SK-N-SH (cell line): Measurements from ENCODE around the gene ATF3. TPM values are rescaled to one million over a fixed set of nuclear protein-coding genes. Genes with fewer than 3 reads are reported as not detected.

ENCODE experiments used
- CTCF ChIA-PET: fragments of 300-600, 350-600 bp; formaldehyde crosslinking; extraction: SDS; loops from one replicate; lab custom pipeline; 2021; lab: Yijun Ruan, JAX
- POLR2A ChIA-PET: fragments of 350-600 bp; sonication (Branson Sonifier 250); formaldehyde crosslinking; extraction: SDS; loops from one replicate; lab custom pipeline; 2020; ENCODE audit warnings: antibody characterized with exemption, inconsistent platforms; lab: Yijun Ruan, JAX
- DNase-seq: peaks from one replicate; pipeline ENCODE4 v3.0.0; 2012
- H2AFZ ChIP-seq: fragments of 200-600 bp; sonication (generic); 2 replicates; pipeline ENCODE4 v1.8.1; 2016; ENCODE audit warnings: antibody characterized with exemption, mild to moderate bottlenecking, low read depth
- H3F3A ChIP-seq: fragments of 200-600 bp; sonication (generic); replicated peaks from 2 replicates; pipeline ENCODE3; 2016; ENCODE audit warnings: antibody characterized with exemption, mild to moderate bottlenecking; ENCODE audit not compliant: insufficient read depth
- H3K27ac ChIP-seq, 2 experiments: fragments of 200-500 bp in 1 of 2; fragments of 200-600 bp in 1 of 2; sonication (Bioruptor generic) in 1 of 2; sonication (generic), shearing (Covaris generic) in 1 of 2; 2 replicates each; pipeline versions ENCODE4 v1.5.1 to v1.6.1; 2014 to 2016; ENCODE audit warnings: low read depth in 2 of 2, inconsistent platforms in 1 of 2, low read length in 1 of 2, mild to moderate bottlenecking in 1 of 2, mixed read lengths in 1 of 2
- H3K27me3 ChIP-seq: fragments of 200-600 bp; sonication (generic), shearing (Covaris generic); 2 replicates; pipeline ENCODE4 v1.6.1; 2016; ENCODE audit warnings: mixed run types; ENCODE audit not compliant: insufficient read depth
- H3K36me3 ChIP-seq, 2 experiments: fragments of 200-500 bp in 1 of 2; fragments of 200-600 bp in 1 of 2; sonication (Bioruptor generic) in 1 of 2; sonication (generic) in 1 of 2; replicated peaks in 1 of 2; 2 replicates each; pipeline versions ENCODE3 to v1.5.1; 2014 to 2016; ENCODE audit warnings: low read length in 1 of 2, mild to moderate bottlenecking in 1 of 2; ENCODE audit not compliant: insufficient read depth in 2 of 2, control insufficient read depth in 1 of 2
- H3K4me1 ChIP-seq, 2 experiments: fragments of 200-500 bp in 1 of 2; fragments of 200-600 bp in 1 of 2; sonication (Bioruptor generic) in 1 of 2; sonication (generic), shearing (Covaris generic) in 1 of 2; 2 replicates each; pipeline versions ENCODE4 v1.5.1 to v1.6.1; 2014 to 2016; ENCODE audit warnings: low read depth in 1 of 2, low read length in 1 of 2, mixed run types in 1 of 2; ENCODE audit not compliant: insufficient read depth in 2 of 2, control insufficient read depth in 1 of 2
- H3K4me2 ChIP-seq: fragments of 200-600 bp; sonication (generic), shearing (Covaris generic); 2 replicates; pipeline ENCODE4 v1.6.1; 2017; ENCODE audit warnings: mixed run types
- H3K4me3 ChIP-seq, 2 experiments: fragments of 200-500 bp in 1 of 2; fragments of 200-600 bp in 1 of 2; sonication (Bioruptor generic) in 1 of 2; sonication (generic), shearing (Covaris generic) in 1 of 2; 2 replicates each; pipeline versions ENCODE4 v1.5.1 to v1.8.1; 2014 to 2016; ENCODE audit warnings: low read depth in 2 of 2, inconsistent platforms in 1 of 2, low read length in 1 of 2, mild to moderate bottlenecking in 1 of 2, mixed read lengths in 1 of 2, moderate library complexity in 1 of 2
- H3K79me2 ChIP-seq: fragments of 200-600 bp; sonication (generic); 2 replicates; pipeline ENCODE4 v1.8.1; 2017; ENCODE audit warnings: mild to moderate bottlenecking; ENCODE audit not compliant: insufficient read depth
- H3K9ac ChIP-seq: fragments of 200-600 bp; sonication (generic); 2 replicates; pipeline ENCODE4 v1.6.1; 2017; ENCODE audit warnings: mixed run types
- H3K9me2 ChIP-seq: fragments of 200-600 bp; sonication (generic); 2 replicates; pipeline ENCODE4 v1.6.1; 2017; ENCODE audit warnings: mixed run types
- H3K9me3 ChIP-seq: fragments of 200-600 bp; sonication (generic); 2 replicates; pipeline ENCODE4 v1.6.1; 2017; ENCODE audit warnings: mixed run types, mild to moderate bottlenecking, moderate library complexity
- H4K20me1 ChIP-seq: fragments of 200-600 bp; sonication (generic); 2 replicates; pipeline ENCODE4 v1.6.1; 2017; ENCODE audit warnings: mild to moderate bottlenecking, mixed run types; ENCODE audit not compliant: insufficient read depth
- CHD2 ChIP-seq: fragments of 150-350 bp; IDR thresholded peaks from 2 replicates; pipeline ENCODE4 v1.6.1; 2018; ENCODE audit warnings: low read length; ENCODE audit not compliant: partially characterized antibody
- EP300 ChIP-seq, 2 experiments: IDR thresholded peaks; 2 replicates each; pipeline versions ENCODE4 v1.4.0 to v1.6.1; 2012; ENCODE audit warnings: borderline replicate concordance in 1 of 2, low read depth in 1 of 2, low read length in 1 of 2
- EZH2phosphoT487 ChIP-seq: fragments of 200-600 bp; sonication (generic); IDR thresholded peaks from 2 replicates; pipeline ENCODE4 v1.6.1; 2017; ENCODE audit warnings: low read depth, mixed run types, mild to moderate bottlenecking, antibody characterized with exemption, moderate library complexity, borderline replicate concordance
- FOXJ3 ChIP-seq: sonication (generic); formaldehyde crosslinking; IDR thresholded peaks from 2 replicates; pipeline ENCODE4 v1.5.1; 2020; ENCODE audit warnings: mild to moderate bottlenecking, missing genetic modification reagents
- FOXM1 ChIP-seq: IDR thresholded peaks from 2 replicates; pipeline ENCODE4 v1.4.0; 2012; ENCODE audit warnings: low read depth, mild to moderate bottlenecking
- GATA2 ChIP-seq: sonication (generic); formaldehyde crosslinking; IDR thresholded peaks from 2 replicates; pipeline ENCODE4 v1.5.0; 2020; ENCODE audit warnings: mild to moderate bottlenecking, missing genetic modification reagents
- IRF3 ChIP-seq: fragments of 150-350 bp; IDR thresholded peaks from 2 replicates; pipeline ENCODE4 v1.6.1; 2016; ENCODE audit warnings: mild to moderate bottlenecking, low read depth, low read length
- MEF2A ChIP-seq: IDR thresholded peaks from 2 replicates; pipeline ENCODE4 v1.4.0; 2012; ENCODE audit warnings: low read depth, borderline replicate concordance
- MXI1 ChIP-seq: IDR thresholded peaks from 2 replicates; pipeline ENCODE4 v1.6.1; 2012; ENCODE audit warnings: mild to moderate bottlenecking, low read depth, low read length, improper control_type of control experiment
- NFIC ChIP-seq: IDR thresholded peaks from 2 replicates; pipeline ENCODE4 v1.4.0; 2012; ENCODE audit warnings: borderline replicate concordance
- PBX3 ChIP-seq: IDR thresholded peaks from 2 replicates; pipeline ENCODE4; 2012
- RAD21 ChIP-seq: IDR thresholded peaks from 2 replicates; pipeline ENCODE4 v1.6.1; 2012; ENCODE audit warnings: mild to moderate bottlenecking, low read length
- RCOR1 ChIP-seq: fragments of 150-350 bp; IDR thresholded peaks from 2 replicates; pipeline ENCODE4 v1.6.1; 2017; ENCODE audit warnings: antibody characterized with exemption, low read length
- SMC3 ChIP-seq: IDR thresholded peaks from 2 replicates; pipeline ENCODE4 v1.6.1; 2012; ENCODE audit warnings: low read depth, low read length, improper control_type of control experiment
- TEAD4 ChIP-seq: IDR thresholded peaks from 2 replicates; pipeline ENCODE4 v1.4.0; 2012; ENCODE audit warnings: mild to moderate bottlenecking, borderline replicate concordance; ENCODE audit not compliant: insufficient read depth
- USF1 ChIP-seq: IDR thresholded peaks from 2 replicates; pipeline ENCODE4 v1.4.0; 2012; ENCODE audit warnings: low read depth, borderline replicate concordance
- USF2 ChIP-seq: fragments of 150-350 bp; IDR thresholded peaks from 2 replicates; pipeline ENCODE4 v1.6.1; 2017; ENCODE audit warnings: antibody characterized with exemption, low read length, low read depth, borderline replicate concordance
- WGBS: methylation state at CpG from one replicate; pipeline ENCODE4 v1.1.6; 2017; ENCODE audit warnings: low lambda C conversion rate; 5-methylcytosine and 5-hydroxymethylcytosine counted together
- polyA plus RNA-seq, 3 experiments: library from polyadenylated mRNA; depleted of rRNA; stranded (reverse); fragments of >200 nt; gene quantifications; 2 replicates each; pipeline ENCODE4 v1.2.3, GENCODE V29; 2012
- TF ChIP-seq, protein P1 (sequence below): fragments of 200-600 bp; sonication (generic); IDR thresholded peaks from 2 replicates; pipeline ENCODE4 v1.6.1; 2017; ENCODE audit warnings: antibody characterized with exemption, mild to moderate bottlenecking, moderate library complexity

Gene ATF3
- polyA plus RNA-seq, 1 of the 3 experiments (the other 2 are of a cell fraction): 29.7 TPM

- TF ChIP-seq RAD21: no peak
- no peak for TF ChIP-seq USF2
- no peak for TF ChIP-seq CHD2
- TF ChIP-seq FOXM1: no peak
- no peak for TF ChIP-seq EZH2phosphoT487
- no peak for TF ChIP-seq GATA2 (CRISPR knock-in tag)
- TF ChIP-seq TEAD4: no peak
- no peak for TF ChIP-seq SMC3
- no peak for TF ChIP-seq EP300 (IDR thresholded peaks at IDR 0.05; ENCODE audit: borderline replicate concordance in 1 of 2, low read depth in 1 of 2, low read length in 1 of 2)
- TF ChIP-seq NFIC: no peak
- no peak for TF ChIP-seq USF1
- TF ChIP-seq RCOR1: no peak
- no peak for DNase-seq
- Histone ChIP-seq H3K36me3 (no peaks in the 10 kb centered on the region), H3K4me3 (no peak overlapping the region), H3K9ac (no peak overlapping the region), H3K79me2 (no peaks in the 10 kb centered on the region), H3F3A (no peaks in the 10 kb centered on the region), H3K27me3 (peaks cover 52% of the 10 kb centered on the region; the same call in 1 of the 2 replicates), H4K20me1 (no peaks in the 10 kb centered on the region), H2AFZ (no peak overlapping the region), H3K9me3 (no peaks in the 10 kb centered on the region), H3K4me2 (no peak overlapping the region), H3K9me2 (no peaks in the 10 kb centered on the region), H3K27ac (no peak overlapping the region), H3K4me1 (peaks cover 10 to 24% of the 10 kb centered on the region in 2 experiments)
- WGBS: 90% methylated on average over 1 of the region's 1 CpG
- POLR2A ChIA-PET: no interaction called here
- CTCF ChIA-PET: interaction anchor here (2.1 kb wide), 1 partner anchor 12 kb away, joined by 7 read pairs; no protein-coding TSS in a partner anchor
Measured at GRCh38 chr1:212641956-212642355, 33.4 kb downstream of the ATF3 start.

DNA sequence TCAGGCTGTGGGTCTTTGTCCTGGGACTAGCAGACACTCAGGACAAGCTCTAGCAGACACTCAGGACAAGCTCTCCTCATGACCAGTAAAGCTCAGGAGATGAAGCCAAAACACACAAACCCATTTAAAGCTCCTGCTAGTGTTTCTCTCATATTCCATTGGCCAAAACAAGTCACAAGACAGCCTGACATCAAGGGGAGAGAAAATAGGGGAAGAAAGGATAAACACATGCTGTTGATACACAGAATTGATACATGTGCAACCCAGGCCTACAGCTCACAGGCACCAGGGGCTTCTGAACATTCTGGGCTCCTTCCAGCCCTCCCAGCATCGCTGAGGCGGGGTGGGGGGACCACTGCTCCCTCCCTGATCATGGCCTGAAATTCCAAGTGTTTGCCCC, 35.3 kb downstream of the ATF3 start:
- Histone ChIP-seq H3K36me3 (no peaks in the 10 kb centered on the region), H3K4me3 (no peak overlapping the region), H3K4me1 (peaks cover 0 to 5% of the 10 kb centered on the region in 2 experiments; a peak in 2 of 4 replicates), H3K27ac (no peak overlapping the region), H3K79me2 (no peaks in the 10 kb centered on the region), H4K20me1 (no peaks in the 10 kb centered on the region), H2AFZ (no peak overlapping the region), H3K4me2 (no peak overlapping the region), H3K9me2 (no peaks in the 10 kb centered on the region), H3K9me3 (no peaks in the 10 kb centered on the region), H3K9ac (no peak overlapping the region), H3K27me3 (peaks cover 42% of the 10 kb centered on the region; the same call in 1 of the 2 replicates), H3F3A (no peaks in the 10 kb centered on the region)
- no peak for TF ChIP-seq USF1
- no peak for TF ChIP-seq FOXJ3 (CRISPR knock-in tag)
- no peak for TF ChIP-seq EP300 (IDR thresholded peaks at IDR 0.05; ENCODE audit: borderline replicate concordance in 1 of 2, low read depth in 1 of 2, low read length in 1 of 2)
- no peak for TF ChIP-seq MXI1
- no peak for TF ChIP-seq IRF3
- TF ChIP-seq, protein P1, sequence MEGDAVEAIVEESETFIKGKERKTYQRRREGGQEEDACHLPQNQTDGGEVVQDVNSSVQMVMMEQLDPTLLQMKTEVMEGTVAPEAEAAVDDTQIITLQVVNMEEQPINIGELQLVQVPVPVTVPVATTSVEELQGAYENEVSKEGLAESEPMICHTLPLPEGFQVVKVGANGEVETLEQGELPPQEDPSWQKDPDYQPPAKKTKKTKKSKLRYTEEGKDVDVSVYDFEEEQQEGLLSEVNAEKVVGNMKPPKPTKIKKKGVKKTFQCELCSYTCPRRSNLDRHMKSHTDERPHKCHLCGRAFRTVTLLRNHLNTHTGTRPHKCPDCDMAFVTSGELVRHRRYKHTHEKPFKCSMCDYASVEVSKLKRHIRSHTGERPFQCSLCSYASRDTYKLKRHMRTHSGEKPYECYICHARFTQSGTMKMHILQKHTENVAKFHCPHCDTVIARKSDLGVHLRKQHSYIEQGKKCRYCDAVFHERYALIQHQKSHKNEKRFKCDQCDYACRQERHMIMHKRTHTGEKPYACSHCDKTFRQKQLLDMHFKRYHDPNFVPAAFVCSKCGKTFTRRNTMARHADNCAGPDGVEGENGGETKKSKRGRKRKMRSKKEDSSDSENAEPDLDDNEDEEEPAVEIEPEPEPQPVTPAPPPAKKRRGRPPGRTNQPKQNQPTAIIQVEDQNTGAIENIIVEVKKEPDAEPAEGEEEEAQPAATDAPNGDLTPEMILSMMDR: no peak
- TF ChIP-seq MEF2A: no peak
- TF ChIP-seq PBX3: no peak
- WGBS: 0% methylated on average over 1 of the region's 2 CpGs
- ChIA-PET CTCF (interaction anchor here (0.6 to 2.1 kb wide), 2 partner anchors 14 to 620 kb away, joined by 3 to 7 read pairs; no protein-coding TSS in a partner anchor), POLR2A (interaction anchor here (1.5 kb wide), 1 partner anchor 35 kb away, joined by 3 read pairs; the partner anchor contains the start of gene ATF3)
- DNase-seq: no peak
